Astrocyte of the cerebellum (primary cell): Measurements from ENCODE around the gene ZNF865.

Experiments used
- DNase-seq: peaks from one replicate; pipeline ENCODE4 v3.0.0-alpha.2; 2011; ENCODE audit warnings: low read depth
- H3K4me3 ChIP-seq: 2 replicates; pipeline ENCODE4 v1.5.1; 2011; ENCODE audit warnings: mild to moderate bottlenecking, low read depth, low read length, moderate library complexity
- in situ Hi-C: cut with HindIII; loops from 2 replicates; pipeline ENCODE4 v1.10.0; 2017; ENCODE audit warnings: low sequenced_read_pairs
- TF ChIP-seq, protein P1 (sequence below): IDR thresholded peaks from 2 replicates; pipeline ENCODE4 v1.5.1; 2012; ENCODE audit warnings: low read length, low read depth, moderate library complexity, mild to moderate bottlenecking; ENCODE audit errors: missing control alignments

ZNF865 gene

DNA sequence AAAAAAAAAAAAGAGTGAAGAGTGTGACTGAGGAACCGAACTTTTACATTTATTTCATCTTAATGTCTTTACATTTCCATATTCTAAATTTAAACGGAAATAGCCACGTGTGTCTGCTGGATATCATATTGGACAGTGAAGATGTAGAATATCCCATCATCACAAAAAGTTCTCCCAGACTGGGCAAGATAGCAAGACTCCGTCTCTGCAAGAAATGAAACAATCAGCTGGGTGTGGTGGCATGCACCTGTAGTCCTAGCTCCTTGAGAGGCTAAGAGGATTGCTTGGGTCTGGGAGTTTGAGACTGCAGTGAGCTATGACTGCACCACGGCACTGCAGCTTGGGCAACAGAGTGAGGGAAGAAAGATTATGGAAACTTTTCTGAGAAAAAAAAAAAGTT lies 28.7 kb upstream of the ZNF865 start:
- in situ Hi-C loops, result no loop called here
- no peak overlapping the region for H3K4me3 ChIP-seq
- TF ChIP-seq, protein P1, sequence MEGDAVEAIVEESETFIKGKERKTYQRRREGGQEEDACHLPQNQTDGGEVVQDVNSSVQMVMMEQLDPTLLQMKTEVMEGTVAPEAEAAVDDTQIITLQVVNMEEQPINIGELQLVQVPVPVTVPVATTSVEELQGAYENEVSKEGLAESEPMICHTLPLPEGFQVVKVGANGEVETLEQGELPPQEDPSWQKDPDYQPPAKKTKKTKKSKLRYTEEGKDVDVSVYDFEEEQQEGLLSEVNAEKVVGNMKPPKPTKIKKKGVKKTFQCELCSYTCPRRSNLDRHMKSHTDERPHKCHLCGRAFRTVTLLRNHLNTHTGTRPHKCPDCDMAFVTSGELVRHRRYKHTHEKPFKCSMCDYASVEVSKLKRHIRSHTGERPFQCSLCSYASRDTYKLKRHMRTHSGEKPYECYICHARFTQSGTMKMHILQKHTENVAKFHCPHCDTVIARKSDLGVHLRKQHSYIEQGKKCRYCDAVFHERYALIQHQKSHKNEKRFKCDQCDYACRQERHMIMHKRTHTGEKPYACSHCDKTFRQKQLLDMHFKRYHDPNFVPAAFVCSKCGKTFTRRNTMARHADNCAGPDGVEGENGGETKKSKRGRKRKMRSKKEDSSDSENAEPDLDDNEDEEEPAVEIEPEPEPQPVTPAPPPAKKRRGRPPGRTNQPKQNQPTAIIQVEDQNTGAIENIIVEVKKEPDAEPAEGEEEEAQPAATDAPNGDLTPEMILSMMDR, result no peak
- no peak for DNase-seq

GRCh38 chr19:55578031-55578760 lies 27.3 kb upstream of the ZNF865 start:
- in situ Hi-C loops, result no loop called here
- TF ChIP-seq, protein P1, result no peak
- no peak overlapping the region for H3K4me3 ChIP-seq
- DNase-seq, result no peak

GRCh38 chr19:55578761-55579747 lies 26.4 kb upstream of the ZNF865 start:
- in situ Hi-C loops, result no loop called here

DNA sequence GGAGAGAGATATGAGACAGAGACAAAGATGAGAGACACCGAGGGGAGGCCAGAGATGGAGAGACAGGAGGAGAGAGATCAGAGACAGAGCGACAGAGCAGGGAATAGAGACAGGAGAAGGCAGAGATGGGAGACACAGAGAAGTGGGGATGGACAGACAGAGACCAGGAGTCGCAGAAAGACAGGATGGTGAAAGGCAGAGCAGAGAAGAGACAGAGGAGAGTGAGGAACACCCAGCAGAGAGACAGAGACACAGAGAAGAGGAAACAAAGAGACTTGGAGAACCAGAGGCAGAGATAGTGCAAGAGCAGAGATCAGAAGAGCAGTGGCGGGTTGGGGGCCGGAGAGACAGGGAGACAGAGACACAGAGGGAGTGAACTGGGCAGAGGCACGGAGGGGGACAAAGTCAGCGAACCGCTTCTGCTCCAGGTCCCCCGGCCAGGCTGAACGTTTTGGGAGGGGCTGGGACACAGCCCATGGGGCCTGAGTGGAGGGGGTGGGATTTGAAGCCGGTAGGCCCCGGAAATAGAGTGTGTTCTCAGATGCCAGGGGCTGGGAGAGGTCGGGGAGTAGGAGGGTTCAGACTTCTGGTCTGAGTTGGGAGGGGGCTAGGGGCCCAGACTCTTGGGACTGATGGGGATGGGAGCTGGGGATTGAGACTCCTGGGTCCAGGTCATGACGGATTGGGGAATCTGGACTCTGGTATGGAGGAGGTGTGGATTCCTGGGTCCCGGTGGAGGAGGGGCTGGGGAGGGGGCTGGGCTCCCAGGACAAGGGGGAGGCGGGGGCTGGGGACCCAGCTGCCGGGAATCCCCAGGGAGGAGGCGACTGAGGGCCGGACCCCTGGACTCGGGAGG lies 25.5 kb upstream of the ZNF865 start:
- H3K4me3 ChIP-seq, result peak overlapping the region; percentile 92
- in situ Hi-C loops, result no loop called here
- TF ChIP-seq, protein P1, result no peak
- DNase-seq, result no peak

More at GRCh38 chr19:55578761-55579747, 26.4 kb upstream of the ZNF865 start:
- peak overlapping the region; percentile 92 for H3K4me3 ChIP-seq
- TF ChIP-seq, protein P1, result no peak
- DNase-seq, result no peak

- H3K4me3 ChIP-seq, result peak within 1 kb of the TSS; percentile 92
- TF ChIP-seq, protein P1, result no peak
- in situ Hi-C loops, result no loop called here
- DNase-seq, result peak; percentile 80
Observed at GRCh38 chr19:55580628-55581144, 24.8 kb upstream of the ZNF865 start, which contains the start of gene ZNF579. Gene ZNF579 (minus strand): TSS chr19:55580848. CDS start chr19:55579639, 1,209 bp downstream.
